Cerebellar nuclear complex (tissue), 1 donor: ENCODE data around the gene STAT5B.

Experiments
- DNase-seq, 2 experiments: peaks; one replicate each; lab custom pipeline; 2025; lab: John Stamatoyannopoulos, UW

The STAT5B gene

DNA sequence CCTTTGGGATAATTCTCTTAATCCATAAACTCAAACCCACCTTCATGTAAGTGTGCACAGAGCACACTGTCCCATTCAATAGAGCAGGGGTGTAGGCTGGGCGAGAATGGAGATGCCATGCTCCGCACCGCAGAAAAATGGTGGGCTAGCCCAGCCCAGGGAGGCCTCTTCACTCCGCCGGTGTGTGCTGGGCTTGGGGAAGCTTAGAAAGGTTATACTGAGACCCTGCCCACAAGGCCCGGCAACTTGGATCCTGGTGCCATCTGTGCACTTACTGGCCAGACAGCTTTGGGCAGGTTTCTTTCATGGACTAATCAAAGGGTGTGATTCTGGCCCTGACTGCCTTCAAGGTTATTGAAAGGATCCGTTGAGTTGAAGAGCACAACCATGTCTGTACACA lies 8.4 kb upstream of the STAT5B start:
- DNase-seq: no peak

DNA sequence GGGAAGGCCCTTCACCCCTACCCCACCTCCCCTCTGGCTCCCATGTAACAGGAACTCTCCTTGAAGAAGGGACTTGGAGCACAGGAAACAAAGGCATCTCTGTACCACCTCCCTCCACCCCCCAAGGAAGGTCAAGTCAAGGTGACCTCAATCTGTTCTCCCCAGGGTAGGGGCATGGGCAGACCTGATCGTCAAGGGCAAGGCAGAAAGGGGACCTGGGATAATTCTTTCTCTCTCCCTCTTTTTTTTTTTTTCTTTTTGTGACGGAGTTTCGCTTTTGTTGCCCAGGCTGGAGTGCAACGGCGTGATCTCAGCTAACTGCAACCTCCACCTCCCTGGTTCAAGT lies 7.8 kb upstream of the STAT5B start:
- no peak for DNase-seq

DNA sequence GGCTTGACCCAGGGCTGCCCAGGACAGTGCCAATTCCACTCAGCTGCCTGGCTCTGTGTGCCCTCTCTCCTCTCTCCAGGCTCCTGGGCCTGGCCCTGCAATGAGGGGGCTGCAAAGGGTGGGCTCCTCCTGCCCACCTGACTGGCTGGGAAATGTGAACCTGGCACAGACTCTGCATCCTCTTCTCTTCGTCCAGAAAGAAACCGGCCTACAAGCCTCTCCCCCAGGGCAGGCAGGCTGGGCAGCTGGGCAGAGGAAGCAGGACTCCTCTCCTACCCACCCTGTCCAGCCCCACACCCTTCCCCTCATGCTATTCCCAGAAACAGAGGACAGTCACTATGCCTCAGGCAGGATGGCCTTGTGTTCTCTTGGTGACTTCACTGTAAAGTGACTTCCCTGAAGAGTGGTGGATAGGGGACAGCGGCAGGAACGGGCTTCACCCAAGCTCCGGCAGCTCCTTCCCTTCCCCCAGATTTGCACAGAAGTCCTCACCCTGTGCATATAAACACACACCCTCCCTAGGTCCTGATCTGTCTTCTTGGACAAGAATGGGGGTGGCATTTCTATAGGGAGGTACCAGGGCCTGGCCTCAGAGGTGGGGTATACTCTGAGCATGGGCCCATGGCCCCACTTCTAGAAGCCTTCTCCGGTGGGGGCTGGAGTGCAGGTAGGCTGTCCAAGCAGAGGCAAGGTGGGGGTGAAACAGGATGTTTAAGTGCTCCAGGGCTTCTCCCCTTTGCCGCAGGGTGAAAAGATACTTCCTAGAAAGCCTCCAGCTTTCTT lies 7.2 kb upstream of the STAT5B start:
- DNase-seq: no peak

DNA sequence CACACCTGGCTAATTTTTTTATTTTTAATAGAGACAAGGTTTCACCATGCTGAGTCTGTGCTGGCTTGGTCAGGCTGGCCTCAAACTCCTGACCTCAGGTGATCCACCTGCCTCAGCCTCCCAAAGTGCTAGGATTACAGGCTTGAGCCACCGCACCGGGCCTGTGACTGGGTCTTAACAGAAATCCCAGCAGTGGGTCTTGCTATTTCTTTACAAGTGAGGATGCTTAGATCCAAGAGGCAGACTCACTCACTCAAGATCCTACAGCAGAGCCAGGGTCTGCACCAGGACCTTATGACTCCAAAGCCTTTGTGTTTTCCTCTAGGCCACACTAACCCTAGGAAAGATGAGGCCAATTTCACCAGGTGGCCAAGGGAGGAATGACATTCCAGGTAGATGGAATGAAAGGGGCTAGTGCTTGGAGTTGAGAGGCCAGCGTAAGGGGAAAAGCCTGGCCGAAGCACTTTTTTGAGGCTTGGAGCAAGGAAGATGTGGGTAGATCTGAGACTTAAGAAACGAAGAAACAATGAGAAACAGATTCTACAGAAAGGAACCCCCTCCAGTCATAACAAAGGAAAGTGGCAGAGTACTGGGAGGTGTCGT lies 6.4 kb upstream of the STAT5B start:
- DNase-seq: no peak

DNA sequence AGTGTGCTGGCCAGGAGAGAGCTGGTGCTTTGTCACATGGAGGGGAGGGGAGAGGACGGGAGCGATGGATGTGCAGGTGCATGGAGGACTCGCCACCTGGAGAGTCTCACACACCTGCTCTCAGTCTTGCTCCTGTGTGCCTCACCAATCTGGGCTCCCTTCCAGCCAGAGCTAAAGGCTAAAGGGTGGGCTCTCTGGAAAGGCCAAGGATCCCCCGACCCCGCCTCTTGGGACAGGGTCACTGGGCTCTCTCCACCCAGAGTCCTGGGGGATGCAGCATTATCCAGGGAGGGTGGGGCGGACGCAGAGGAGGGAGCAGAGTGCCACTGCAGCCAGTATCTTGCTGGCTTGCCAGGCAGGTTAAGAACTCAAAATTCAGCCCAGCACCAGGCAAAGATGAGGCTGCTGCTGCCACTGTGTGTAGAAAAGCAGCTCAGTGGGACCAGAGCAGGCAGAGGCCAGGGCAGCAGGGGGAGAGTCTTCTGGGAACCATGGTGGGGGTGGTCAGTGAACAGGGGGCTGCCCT lies 5.4 kb upstream of the STAT5B start:
- DNase-seq: no peak

DNA sequence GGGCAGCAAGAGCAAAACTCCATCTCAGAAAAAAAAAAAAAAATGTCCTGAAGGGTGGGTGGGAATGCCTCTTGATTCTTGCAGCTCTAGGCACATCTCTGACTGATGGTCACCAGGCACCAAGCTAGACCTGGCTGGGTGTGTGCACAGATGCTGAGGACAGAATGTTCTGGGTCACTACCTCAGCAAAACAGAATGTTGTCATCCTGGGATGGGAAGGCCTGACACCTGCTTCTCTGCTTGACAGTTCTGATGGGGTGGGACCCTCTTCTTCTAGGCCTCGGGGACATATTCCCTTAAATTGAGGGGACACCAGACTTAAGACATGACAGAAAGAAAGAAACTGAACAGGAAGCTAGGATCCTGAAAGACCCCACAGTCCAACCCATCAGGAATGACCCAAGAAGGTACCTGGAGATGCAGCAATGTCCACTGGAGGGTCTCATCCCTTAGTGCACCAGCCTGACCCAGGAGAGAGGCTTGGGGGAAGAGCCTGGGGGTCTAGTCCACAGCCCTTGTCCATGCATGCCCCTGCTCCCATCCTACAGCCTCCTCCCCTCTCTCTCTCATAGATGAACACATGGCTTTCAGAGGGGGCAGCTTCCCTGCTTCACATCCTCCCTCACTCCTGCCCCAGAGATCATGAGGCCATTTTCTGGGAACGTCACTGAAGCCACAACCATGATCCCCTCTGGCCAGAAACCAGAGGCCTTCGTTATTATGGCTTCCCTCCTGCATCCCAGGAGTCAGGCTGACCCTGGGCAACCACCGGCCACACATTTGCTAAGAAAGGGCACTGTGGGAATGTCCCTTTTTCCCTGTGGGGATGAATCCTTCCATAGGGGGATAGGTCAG lies 3.8 kb upstream of the STAT5B start:
- no peak for DNase-seq

DNA sequence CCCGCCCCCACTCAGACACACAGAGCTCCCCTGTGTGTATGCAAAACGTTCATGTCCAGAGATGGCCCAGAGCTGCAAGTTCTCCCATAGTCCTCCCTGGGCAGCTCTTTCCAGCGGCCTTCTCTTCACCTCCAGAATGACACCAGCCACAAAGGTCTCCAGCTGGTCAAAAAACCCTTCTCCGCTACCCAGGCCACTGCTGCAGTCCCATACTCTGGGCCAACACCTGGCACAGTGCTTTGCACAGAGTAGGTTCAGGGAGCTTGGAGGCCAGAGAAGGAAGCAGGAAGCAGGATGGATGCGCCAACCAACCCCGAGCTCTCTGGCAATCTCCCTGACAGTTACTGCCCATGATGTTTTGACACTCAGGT lies 1.1 kb upstream of the STAT5B start:
- DNase-seq: no peak

DNA sequence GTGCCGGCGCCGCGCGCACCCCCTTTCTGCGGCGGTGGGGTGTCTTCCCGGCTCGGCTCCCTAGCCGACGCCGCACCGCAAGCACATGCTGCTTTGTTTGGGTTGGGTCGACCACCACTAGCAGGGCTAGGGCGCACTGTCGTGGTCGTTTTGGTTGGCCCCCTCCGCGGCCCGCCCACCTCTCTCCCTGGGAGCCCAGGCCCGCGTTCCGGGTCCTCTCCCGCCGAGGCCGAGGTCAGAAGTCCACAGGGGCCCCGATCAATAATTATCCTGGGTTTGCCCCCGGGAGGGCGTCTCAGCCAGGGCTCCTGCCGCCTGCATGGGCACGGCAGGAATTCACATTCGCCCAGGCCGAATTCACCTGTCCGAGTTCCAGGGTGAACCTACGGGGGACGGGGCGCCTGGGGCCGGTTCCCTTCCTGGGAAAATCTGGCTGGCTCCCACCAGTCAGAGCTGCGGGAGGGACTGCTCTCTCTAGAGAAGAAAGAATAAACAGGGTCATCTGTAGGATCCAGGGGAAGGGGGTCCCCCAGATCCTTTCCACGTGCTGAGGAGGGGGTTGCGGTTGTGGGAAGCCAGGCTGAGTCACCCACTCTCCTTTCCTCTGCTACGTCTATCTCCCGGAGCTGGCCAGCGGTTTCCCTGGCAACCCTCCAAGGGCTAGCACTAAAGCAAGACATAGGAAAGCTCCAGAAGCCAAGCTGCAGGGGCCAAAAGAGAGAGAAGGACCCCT lies 584 bp upstream of the STAT5B start:
- no peak for DNase-seq

DNA sequence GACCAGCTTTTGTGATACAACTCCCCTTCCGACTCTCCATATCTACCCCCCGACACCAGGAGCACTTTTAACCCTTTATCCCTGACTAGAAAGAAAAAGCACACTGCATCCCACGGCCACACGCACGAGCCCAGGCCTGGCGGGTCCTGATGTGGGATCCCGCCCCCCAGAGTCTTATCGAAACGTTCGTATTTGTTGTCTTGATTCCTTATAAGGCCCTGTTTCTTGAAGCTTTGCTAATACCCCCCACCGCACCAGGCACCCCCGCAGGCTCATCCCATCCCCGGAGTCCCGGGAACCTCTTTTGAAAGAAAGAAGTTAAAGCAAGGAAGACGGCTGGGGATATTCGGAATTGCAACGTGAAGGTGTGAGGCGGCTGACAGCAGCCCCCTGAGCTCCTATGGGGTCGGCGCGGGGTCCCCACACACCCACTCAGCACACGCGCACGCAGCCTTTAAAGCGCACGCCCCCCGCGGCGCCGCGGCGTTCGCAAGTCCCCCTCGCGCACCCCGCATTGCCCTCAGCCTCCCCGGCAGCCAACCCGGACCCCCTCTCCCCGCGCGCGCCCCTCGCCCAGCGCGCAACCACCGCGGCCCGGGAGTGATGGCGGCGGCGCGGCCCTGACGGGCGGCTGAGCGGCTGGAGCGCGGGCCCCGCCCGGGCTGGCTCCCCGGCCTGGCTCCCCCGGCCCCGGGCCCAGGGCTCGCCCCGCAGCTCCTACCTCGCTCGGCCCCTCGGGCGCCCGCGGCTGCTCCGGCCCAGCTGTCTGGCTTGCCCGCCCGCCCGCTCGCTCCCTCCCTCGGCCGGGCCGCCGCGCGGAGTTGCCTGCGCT lies 448 bp downstream of the STAT5B start:
- no peak for DNase-seq

DNA sequence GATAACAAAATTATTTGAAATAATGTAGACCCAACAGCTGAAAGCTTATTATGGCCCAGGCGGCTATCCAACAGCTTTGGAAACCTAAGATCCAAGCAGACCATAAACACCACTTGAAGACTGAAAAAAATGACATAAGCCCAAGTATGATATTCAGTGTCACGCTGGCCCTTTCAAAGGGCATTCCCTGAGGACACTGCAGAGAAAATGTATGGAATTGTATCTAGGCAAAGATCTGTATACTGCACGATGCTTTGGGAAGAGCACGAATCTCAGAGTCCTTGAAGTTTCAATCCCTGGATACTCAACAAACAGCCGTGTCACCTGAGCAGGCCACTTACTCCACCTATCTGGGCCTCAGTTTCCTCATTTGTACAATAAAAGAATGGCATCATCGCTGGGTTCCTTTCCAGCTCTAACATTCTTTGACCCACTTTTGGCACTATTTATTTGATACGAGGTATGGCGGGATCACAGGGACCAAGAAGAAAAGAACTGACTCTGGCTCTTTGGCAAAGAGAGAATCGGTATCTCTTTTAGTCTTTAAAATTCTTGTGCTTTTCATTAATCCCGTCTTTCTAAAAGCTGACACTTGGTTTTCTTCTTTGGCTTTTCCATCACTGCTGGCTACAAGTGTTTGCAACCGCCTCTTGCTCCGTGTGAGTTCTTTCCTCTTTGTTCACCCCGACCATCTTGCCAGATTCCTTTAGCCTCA lies 1.2 kb downstream of the STAT5B start:
- DNase-seq: no peak

DNA sequence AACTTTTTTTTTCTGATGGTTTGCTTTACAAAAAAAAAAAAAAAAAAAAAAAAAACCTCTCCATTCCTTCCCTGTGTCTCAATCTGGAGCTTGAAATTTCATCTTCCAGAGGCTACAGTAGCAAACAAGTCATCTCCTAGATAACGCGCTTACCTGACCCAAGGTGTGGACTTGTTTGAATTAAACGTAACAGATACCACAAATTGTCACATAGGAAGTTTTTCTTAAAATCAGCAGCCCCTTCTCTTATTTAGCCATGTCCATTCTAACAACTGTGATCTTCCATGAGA lies 2.0 kb downstream of the STAT5B start:
- no peak for DNase-seq

DNA sequence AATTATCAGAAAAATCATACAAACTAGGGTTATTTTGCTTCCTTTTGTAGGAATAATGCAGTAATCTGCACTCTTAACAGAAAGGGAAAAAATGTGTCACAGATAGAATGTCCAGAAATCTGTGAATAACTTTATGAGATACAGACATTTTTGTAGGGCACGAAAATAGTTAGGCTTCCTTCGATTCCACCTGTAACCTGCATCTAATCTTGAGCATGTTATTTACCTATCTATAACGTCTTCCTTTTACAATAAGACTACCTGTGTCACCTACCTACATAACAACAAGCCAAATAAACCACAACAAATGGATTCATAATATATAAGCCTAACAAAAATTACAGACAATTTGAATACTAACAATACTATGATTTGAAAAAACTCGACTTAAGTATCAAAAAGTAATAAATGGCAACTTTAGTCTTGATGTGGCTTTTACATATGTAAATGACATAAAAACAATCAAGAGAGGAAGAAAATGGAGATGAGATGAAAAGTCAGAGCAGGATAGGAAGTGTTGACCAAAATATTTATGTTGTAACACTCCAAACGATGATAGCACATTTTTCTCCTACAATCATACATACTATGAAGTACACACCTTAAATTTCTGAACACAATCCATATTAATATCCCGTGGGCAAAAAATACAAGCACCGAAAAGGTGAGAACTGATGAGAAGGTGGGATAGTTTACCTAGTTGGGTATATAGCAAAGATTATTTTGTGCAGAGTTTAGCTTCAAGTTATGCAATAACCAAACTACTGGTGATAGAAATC lies 2.5 kb downstream of the STAT5B start:
- no peak for DNase-seq

DNA sequence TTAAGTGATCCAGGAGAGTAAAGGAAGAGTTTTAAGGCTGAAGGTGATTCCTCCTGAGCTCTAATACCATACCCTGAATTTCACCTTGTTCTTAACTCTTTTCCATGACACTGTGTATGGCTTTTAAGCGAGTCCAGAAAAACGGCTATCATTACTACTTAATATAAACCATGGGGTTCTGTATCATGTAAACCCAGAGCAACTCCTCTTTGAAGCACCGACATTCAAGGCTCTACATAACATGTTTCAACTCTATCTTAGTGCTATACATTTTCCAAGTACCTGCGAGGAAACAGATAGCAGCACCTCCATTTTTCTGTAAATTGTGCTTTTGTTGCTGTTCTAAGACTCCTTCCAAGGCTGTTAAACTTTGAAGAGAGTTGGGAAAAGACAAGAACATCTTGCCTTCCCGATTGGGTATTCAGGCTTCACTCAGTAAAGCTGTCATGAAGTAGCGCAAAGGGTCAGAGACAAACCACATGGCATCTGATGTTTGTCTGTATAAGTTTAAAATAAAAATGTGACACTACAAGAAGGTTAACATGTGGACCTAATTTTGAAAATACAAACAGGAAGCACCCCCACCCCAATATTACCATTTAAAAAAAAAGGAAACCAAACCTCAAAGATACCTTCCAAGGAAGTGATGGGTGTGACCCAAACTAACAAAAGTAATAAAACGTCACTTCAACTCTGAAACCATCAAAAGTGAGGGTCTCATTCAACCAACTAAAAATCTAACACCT lies 3.9 kb downstream of the STAT5B start:
- no peak for DNase-seq

DNA sequence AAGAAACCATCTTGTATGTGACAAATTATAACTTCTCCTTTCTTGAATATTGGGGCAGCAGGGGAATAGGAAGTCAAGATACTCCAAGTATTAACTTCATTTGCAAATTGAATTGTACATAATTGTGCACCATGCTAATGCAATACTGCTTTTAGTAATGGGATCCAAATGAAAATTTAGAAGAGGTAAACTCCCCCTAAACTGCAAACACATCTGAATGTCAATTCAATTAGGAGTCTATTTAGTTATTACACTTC lies 4.5 kb downstream of the STAT5B start:
- DNase-seq: no peak

DNA sequence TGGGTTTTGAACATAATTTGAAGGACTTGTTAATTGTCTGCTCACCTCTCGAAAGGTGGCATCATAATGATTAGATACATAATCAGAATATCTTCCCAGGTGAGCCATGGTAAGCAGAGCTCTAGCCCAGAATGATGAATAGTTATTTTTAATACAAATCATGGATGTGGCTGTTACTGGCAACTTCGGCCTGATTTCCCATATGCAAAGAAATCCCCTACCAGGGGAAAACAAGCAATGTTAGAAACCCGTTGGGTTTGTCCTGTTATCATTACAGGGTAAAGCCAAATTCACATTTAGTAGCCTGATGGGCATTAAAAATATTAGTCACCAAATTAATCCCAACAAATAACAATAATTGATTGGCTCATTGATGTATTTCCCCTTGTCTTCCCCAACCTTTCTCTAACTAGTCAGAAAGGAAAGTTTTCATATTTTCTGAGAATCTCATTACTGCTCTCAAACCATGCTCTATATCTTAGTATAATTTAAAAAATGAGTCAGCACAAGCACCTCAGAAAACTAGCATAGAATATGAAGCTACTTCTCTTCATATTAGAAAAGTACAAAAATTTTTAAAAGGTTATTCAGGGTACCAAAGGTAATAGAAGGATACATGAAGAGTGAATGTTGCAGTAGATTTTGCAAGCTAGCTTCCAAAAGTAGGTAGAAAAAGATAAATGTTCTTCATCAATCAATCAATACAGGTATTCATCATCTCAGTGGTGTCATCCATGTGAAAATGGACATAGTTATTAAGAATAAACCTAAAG lies 5.0 kb downstream of the STAT5B start:
- no peak for DNase-seq

DNA sequence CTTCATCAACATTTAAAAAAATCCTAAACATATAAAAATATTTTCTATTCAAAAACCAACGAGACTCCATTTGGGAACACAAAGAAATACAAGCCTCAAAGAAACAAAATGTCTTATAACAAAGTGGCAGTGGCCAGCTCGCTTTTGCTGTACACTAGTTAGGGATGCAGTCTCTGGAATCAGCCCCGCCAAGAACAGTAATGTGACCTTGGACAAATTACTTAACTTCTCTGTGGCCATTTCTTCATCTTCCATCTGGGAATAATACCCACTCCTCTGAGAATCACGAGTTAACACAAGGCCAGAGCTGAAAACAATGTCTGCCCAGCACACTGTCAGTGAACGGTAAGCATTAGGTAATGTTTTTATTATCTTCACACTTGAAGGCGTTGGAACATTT lies 5.6 kb downstream of the STAT5B start:
- DNase-seq: no peak

DNA sequence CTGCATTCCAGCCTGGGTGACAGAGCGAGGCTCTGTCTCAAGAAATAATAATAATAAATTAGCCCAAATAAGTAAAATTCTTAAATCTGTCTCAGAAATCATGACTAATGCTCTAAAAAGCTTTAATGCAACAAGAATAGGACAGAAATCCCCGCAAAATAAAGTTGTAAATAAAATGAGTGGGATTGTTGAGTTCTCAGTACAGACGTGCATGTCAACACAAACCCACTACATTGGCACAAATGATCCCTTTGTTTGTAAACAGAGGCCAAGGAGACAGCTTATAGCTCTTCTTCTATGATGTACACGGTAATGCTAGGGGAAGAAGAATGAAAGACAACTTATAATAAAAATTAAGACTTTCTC lies 6.0 kb downstream of the STAT5B start:
- no peak for DNase-seq

DNA sequence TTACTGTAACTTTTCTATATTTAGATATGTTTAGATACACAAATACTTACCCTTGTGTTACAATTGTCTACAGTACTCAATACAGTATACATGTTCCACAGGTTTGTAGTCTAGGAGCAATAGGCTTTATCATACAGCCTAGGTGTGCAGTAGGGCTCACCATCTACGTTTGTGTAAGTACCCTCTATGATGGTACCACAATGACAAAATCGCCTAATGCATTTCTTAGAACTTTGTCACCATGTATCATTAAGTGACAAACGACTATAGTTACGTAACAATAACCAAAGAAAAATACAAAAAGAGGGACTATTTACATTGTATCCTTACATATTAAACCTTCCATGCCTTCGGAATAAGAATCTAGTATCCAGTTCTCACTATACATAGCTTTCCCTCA lies 8.0 kb downstream of the STAT5B start:
- no peak for DNase-seq
